ENCODE results near the gene PACSIN1. TPM values are rescaled to one million over a fixed set of nuclear protein-coding genes. Genes with fewer than 3 reads are reported as not detected.

The PACSIN1 gene
- polyA plus RNA-seq, 1 donor (not counting 4 experiments of a cell fraction or from before 2014, with no cell fraction given), result not detected

- Histone ChIP-seq H4K20me1 (ENCODE audit: control insufficient read depth, extremely low read depth, insufficient read depth, low read length) (peaks cover 30% of the 10 kb centered on the region), H3K27ac (ENCODE audit: control insufficient read depth, insufficient read depth, low read length) (no peak overlapping the region), H3K9me1 (ENCODE audit: control insufficient read depth, extremely low read depth, insufficient read depth, low read length) (no peaks in the 10 kb centered on the region), H3K79me2 (ENCODE audit: control insufficient read depth, insufficient read depth, low read length) (peaks cover 36% of the 10 kb centered on the region), H3K4me3 (ENCODE audit: control insufficient read depth in 2 of 3, extremely low read depth in 1 of 3, insufficient read depth in 2 of 3, low read depth in 1 of 3, low read length in 3 of 3) (no peak overlapping the region), H2AFZ (ENCODE audit: control insufficient read depth, low read length) (no peak overlapping the region), H3K9ac (ENCODE audit: control insufficient read depth, extremely low read depth, insufficient read depth, low read length) (no peak overlapping the region), H3K4me1 (ENCODE audit: control insufficient read depth, extremely low read depth, insufficient read depth, low read length) (no peaks in the 10 kb centered on the region), H3K36me3 (ENCODE audit: control insufficient read depth in 2 of 2, extremely low read depth in 1 of 2, insufficient read depth in 2 of 2, low read length in 2 of 2) (peaks cover 43 to 63% of the 10 kb centered on the region in 2 experiments), H3K27me3 (ENCODE audit: control insufficient read depth, extremely low read depth, insufficient read depth, low read length) (no peaks in the 10 kb centered on the region), H3K9me3 (ENCODE audit: control insufficient read depth, low read depth, low read length) (no peaks in the 10 kb centered on the region), H3K4me2 (ENCODE audit: control insufficient read depth, extremely low read depth, insufficient read depth, low read depth, low read length) (no peak overlapping the region)
- DNase-seq (ENCODE audit: low read depth, low spot score), result no peak
- dilution Hi-C loops (cut with MboI; ENCODE audit: extremely low pct_ligation_motif_present, low sequenced_read_pairs), result no loop called here
- no peak for TF ChIP-seq CTCF (optimal IDR thresholded peaks at IDR 0.05 in 1 of 3, IDR thresholded peaks at IDR 0.05 in 1 of 3, conservative IDR thresholded peaks at IDR 0.05 in 1 of 3; ENCODE audit: extremely low read depth in 1 of 3, insufficient read depth in 2 of 3, low read length in 3 of 3)
- TF ChIP-seq EZH2 (IDR thresholded peaks at IDR 0.05; ENCODE audit: low read length), result no peak
- no peak for FAIRE-seq
Observed at GRCh38 chr6:34418367-34418766, 47.5 kb upstream of the PACSIN1 start.

- H3K4me2 ChIP-seq (ENCODE audit: control insufficient read depth, extremely low read depth, insufficient read depth, low read depth, low read length), result no peak overlapping the region
- dilution Hi-C loops (cut with MboI; ENCODE audit: extremely low pct_ligation_motif_present, low sequenced_read_pairs), result no loop called here
- no peak for DNase-seq (ENCODE audit: low read depth, low spot score)
Observed at GRCh38 chr6:34423254-34423653, 42.6 kb upstream of the PACSIN1 start.

More at GRCh38 chr6:34423254-34423653, 42.6 kb upstream of the PACSIN1 start:
- Histone ChIP-seq H2AFZ (ENCODE audit: control insufficient read depth, low read length) (no peak overlapping the region), H3K4me3 (ENCODE audit: control insufficient read depth in 2 of 3, extremely low read depth in 1 of 3, insufficient read depth in 2 of 3, low read depth in 1 of 3, low read length in 3 of 3) (no peak overlapping the region), H3K9ac (ENCODE audit: control insufficient read depth, extremely low read depth, insufficient read depth, low read length) (no peak overlapping the region), H3K9me3 (ENCODE audit: control insufficient read depth, low read depth, low read length) (no peaks in the 10 kb centered on the region), H4K20me1 (ENCODE audit: control insufficient read depth, extremely low read depth, insufficient read depth, low read length) (peaks cover 17% of the 10 kb centered on the region), H3K9me1 (ENCODE audit: control insufficient read depth, extremely low read depth, insufficient read depth, low read length) (no peaks in the 10 kb centered on the region), H3K36me3 (ENCODE audit: control insufficient read depth in 2 of 2, extremely low read depth in 1 of 2, insufficient read depth in 2 of 2, low read length in 2 of 2) (peaks cover 33 to 51% of the 10 kb centered on the region in 2 experiments), H3K4me1 (ENCODE audit: control insufficient read depth, extremely low read depth, insufficient read depth, low read length) (peaks cover 10% of the 10 kb centered on the region), H3K27ac (ENCODE audit: control insufficient read depth, insufficient read depth, low read length) (no peak overlapping the region), H3K27me3 (ENCODE audit: control insufficient read depth, extremely low read depth, insufficient read depth, low read length) (no peaks in the 10 kb centered on the region), H3K79me2 (ENCODE audit: control insufficient read depth, insufficient read depth, low read length) (peaks cover 61% of the 10 kb centered on the region)
- FAIRE-seq, result no peak
- TF ChIP-seq CTCF (optimal IDR thresholded peaks at IDR 0.05 in 1 of 3, IDR thresholded peaks at IDR 0.05 in 1 of 3, conservative IDR thresholded peaks at IDR 0.05 in 1 of 3; ENCODE audit: extremely low read depth in 1 of 3, insufficient read depth in 2 of 3, low read length in 3 of 3), result no peak
- TF ChIP-seq EZH2 (IDR thresholded peaks at IDR 0.05; ENCODE audit: low read length), result no peak

Data from keratinocyte (primary cell).